GM21528 (cell line): ENCODE measurements around the gene VCX3A.
"Not testable (repeated sequence)": the region's sequence is repeated elsewhere in the genome, so short reads cannot be mapped to it uniquely, and the experiment has no call there.

ENCODE experiments used
- ATAC-seq: cut with Tn5 transposase; IDR thresholded peaks from one replicate; pipeline ENCODE4 v1.9.1; 2021; ENCODE audit warnings: mild to moderate bottlenecking, moderate library complexity; ENCODE audit not compliant: unreplicated experiment, low FRiP score

The VCX3A gene

DNA sequence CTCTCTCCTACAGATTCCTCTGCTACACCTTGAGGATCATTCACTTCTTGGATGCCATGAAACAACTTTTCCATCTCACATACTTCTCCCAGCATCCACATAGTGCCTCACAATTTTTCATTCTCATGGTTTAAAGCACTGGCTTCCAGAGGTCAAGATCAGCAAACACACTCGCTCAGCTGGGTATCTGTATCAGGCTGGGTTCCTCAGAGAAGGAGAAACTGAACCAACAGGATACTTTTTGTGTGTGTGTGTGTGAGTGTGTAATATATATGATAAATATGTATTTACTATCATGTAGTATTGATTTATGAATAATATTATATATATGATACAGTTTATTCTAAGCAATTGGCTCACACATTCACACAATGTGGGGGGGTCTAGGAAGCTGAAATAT is at the start of gene VCX3A:
Gene VCX3A (minus strand): TSS at position 101 of the 400 bp plus-strand sequence. CDS start 621 bp downstream, outside the sequence.
- ATAC-seq: not testable (repeated sequence)

DNA sequence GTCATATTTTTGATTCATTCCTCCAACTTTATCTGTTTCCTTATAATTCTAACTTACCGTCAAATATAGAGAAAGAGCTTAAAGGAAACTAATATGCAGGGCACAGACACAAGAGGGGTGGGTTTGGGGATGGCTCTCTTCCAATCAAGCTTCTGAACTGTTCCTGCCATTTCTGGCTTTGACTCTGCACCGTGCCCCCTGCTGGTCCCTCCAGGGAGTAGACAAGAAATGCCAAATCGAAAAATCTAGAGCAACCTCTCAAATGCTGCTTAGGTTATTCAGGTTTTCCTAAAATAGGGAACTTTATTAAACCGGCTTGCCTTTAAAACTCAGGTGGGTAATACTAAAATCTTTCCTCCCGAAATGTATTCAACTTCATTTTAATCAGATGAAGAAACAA is 39.8 kb upstream of the VCX3A start:
- ATAC-seq: no peak

DNA sequence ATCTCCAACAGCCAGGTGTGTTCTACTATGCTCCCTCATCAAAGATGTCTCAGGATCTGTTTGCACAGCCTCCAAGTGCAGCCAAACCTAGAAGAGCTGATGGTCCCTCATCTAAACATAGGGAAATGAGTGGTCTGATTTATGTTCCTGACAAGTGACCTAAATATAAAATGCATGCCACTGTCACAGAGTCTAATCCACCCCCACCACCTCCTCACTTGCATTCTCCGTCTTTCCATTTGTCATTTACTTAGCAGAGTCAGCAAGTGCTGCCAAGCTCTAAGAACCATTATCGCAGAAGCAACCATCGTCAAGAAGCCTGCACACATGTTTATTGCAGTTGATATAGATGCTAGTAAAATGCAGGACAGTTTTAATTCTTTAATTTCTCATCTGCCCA is 33.1 kb upstream of the VCX3A start:
- no peak for ATAC-seq

DNA sequence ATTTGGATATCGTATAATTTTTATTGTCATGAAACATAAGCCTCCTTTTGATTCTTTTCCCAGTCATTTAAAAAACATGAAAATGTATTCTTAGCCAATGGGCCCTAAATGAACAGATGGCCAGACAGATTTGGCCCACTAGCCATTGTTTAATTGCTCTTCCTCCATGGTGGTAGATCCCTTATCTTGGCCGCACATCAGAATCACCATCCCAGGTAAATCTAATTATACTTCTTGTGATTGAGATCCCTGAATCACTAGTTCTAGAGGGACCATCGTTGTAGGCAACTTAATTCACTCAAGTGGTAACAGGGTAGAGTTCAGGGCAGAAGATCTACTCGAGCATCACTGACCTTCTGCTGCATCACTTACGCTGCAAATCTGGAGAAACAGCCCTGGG is 24.1 kb upstream of the VCX3A start:
- ATAC-seq: no peak

DNA sequence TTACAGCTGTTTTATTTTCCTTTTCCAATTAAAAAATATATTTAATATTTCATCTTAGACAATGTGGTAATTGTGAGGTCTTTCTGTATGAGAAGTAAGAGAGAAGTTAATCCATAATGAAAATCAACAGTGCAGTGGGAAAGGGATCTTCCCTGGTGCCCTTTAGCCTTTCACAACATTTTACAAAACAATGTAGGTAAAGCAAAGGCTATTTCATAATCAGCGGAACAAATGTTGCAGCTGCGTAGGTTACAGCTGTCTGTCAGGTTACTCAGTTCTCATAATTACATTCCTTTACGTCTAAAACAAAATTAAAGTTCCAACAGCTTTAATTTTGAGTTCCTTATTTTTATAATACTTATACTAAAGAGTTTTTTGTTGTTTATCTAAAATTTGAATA is 22.8 kb upstream of the VCX3A start:
- ATAC-seq: no peak

DNA sequence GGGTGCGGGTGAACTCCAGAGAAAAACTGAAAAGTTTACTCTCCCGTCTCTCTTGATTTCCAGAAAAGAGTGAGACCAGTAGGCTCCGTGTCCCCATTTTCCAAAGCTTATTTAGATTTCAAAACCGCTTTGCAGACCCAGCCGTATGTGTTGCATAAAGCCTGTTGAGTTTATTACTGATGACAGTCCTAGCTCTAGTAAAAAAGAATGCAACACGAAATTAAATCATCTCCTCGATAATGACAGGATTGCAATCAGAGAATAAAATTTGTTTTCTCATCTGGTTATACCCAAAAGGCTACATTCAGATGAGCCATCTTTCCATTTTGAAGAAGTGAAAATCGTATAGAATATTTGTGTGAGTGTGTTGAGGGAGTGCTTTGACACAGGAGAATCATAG is 16.1 kb upstream of the VCX3A start:
- ATAC-seq: no peak

DNA sequence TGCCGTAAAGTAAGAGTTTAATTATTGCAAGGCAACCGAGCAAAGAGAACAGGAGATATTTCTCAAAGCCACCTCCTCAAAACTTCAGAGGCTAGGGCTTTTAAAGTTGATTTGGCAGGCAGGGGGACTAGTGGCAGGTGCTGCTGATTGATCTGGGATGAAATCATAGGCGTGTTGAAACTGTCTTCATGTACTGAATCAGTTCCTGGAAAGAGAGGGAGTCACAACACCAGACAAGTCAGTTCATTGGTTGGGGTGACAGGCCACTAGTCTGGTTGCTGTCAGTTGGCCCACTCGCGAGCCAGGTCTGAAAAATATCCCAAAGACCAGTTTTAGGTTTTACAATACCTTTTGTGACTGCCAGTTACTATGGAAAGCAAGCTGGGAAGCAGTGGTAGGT is 10.8 kb upstream of the VCX3A start:
- ATAC-seq: no peak

DNA sequence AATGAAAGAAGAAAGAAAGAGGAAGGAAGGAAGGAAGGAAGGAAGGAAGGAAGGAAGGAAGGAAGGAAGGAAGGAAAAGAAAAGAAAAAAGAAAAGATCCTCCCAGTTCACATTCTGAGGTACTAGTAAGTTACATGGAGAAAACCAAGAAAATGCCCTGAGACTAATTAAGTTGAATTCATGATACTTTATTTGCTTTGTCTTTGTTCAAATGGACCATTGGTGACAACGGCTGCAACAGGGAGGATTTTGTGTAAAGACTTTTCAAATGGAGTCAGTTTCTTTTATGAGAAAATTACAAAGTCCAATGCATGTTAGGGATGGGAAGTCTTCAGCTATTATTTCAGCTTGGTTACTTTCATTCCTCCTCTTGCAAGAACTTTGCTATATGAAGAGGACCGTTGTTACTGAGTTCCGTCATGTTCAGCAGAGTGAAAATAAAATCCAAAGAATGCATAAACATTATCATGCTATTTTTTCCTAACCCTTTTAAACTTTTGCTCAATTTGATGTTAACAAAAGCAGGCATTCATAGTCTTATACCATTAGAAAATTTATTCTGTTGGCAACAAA is 8.3 kb downstream of the VCX3A start:
- no peak for ATAC-seq

DNA sequence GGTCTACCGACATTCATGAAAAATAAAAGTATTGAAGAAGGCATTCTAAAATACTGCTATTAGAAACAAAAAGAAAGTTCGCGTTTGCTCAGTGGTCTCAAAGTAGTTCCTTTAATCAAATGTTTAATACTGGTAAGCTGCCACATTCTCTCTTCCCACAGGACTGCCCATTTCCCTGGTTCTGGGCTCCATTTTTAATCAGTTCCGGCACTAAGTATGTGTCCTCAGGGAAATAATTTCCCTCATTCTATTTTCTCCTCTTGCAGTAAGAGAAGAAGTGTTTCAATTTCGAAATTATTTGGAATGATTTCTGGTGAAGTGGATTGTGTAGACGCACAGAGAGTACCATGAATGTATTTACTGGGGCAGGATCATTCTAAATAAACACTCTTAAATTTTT is 17.5 kb downstream of the VCX3A start:
- ATAC-seq: no peak

DNA sequence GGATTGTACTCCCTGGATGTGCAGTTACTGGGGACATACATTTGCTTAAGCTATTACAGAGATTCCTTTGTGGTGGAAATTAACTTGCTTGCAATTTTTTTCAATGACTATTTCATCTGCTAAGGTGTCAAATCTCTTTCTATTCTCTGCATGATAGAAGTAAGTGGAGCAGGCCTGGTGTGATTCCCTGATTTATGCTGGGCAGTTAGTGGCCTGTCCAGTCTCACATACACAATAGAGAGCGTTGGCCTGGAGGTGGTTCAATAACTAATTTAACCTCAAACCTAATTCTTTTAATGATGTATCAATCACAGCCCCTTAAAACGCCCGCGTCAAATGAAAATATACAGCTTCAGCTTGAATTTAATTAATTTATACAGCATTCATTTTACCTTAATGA is 28.5 kb downstream of the VCX3A start:
- no peak for ATAC-seq

DNA sequence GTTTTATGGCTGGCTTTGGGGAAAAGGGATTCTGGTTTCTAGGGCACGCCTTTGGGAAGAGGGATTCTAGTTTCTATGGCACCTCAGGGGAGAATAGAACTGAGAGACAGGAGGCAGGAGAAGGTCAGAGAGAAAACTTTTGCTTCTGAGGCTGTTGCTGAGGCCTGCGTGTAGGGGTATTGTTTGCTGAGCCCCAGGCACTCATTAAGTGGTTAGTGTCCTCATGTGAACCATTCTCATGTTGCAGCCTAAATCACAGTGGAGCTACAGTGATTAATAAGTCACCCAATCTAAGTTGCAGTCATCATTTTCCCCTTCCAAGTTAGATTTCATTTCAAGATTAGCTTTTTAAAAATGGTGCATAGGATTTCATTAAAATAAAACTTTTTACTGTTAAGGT is 29.0 kb downstream of the VCX3A start:
- no peak for ATAC-seq

DNA sequence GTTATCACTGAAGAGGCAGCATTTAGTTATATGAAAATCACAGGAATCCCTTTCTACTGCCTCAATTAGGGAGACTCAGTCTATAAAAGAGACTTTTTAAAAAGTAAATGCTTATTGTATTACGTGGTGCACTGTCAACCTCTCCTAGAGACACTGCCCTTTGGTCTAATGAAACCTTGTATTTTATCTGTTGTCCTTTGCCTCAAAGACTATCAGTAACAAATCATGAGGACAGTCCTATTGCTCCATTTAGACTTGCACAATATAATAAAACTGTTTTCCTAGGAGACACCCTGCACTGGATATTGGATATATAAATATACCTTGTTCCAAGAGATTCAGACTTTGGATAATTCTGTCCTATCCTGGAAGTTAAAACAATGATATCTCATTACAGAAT is 34.2 kb downstream of the VCX3A start:
- ATAC-seq: no peak

DNA sequence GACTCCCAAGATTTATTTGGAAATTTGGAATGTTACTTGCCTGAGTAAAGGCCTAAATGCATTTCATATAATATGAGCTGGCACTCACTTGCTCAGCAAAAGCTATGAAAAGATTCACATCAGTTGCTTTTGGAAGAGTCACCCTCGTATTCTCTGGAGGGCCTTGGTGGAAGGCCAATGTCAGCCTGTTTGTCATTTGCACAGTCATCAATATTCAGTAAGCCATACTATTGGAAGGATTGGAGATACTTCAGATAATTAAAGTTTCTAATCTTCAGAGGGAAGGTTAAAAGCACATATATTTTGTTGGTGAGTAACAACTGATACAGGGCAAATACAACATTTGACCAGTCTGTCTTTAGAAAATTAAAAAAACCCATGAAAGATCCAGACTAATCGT is 36.6 kb downstream of the VCX3A start:
- no peak for ATAC-seq
